OCI-LY7 (cell line): ENCODE results near the gene GAS7.

ENCODE experiments used
- EZH2phosphoT487 ChIP-seq: fragments of 200-600 bp; sonication (generic); IDR thresholded peaks from 2 replicates; pipeline ENCODE4 v1.6.1; 2018; ENCODE audit warnings: low read depth, borderline replicate concordance, mild to moderate bottlenecking, mixed run types, antibody characterized with exemption, low read length, moderate library complexity, mixed read lengths
- TF ChIP-seq, protein P1 (sequence below): fragments of 200-600 bp; sonication (generic); conservative IDR thresholded peaks from 2 replicates; pipeline ENCODE4 v1.5.1; 2014; ENCODE audit warnings: mild to moderate bottlenecking, antibody characterized with exemption, low read length, moderate library complexity, mixed read lengths

DNA sequence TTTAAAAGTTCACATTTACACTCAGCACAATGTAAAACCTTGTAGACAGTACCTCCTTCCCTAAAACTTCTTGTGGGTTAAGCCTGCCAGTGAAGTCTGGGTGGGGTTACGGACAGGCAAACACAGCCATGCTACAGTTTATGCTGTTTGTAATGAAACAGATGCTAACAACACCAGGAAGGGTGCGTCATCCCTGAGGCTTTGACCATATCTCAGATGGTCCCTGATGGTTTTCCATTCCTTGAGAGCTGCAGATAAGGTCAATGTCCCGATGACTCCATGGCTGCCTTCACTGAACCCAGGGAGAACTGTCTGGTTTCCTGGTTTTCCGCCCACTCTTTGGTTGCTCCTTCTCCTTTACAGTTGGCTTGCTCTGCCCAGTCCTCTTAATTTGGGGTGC, 29.1 kb downstream of the GAS7 start:
- TF ChIP-seq, protein P1, sequence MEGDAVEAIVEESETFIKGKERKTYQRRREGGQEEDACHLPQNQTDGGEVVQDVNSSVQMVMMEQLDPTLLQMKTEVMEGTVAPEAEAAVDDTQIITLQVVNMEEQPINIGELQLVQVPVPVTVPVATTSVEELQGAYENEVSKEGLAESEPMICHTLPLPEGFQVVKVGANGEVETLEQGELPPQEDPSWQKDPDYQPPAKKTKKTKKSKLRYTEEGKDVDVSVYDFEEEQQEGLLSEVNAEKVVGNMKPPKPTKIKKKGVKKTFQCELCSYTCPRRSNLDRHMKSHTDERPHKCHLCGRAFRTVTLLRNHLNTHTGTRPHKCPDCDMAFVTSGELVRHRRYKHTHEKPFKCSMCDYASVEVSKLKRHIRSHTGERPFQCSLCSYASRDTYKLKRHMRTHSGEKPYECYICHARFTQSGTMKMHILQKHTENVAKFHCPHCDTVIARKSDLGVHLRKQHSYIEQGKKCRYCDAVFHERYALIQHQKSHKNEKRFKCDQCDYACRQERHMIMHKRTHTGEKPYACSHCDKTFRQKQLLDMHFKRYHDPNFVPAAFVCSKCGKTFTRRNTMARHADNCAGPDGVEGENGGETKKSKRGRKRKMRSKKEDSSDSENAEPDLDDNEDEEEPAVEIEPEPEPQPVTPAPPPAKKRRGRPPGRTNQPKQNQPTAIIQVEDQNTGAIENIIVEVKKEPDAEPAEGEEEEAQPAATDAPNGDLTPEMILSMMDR: no peak
- no peak for TF ChIP-seq EZH2phosphoT487
